Jurkat, Clone E6-1 (cell line): ENCODE data around the gene CHRNB2.

Experiments used
- DNase-seq: peaks from one replicate; pipeline ENCODE4 v3.0.0-alpha.2; 2011; ENCODE audit warnings: low read depth, low spot score
- H3K4me3 ChIP-seq: 2 replicates; pipeline ENCODE4 v1.5.1; 2011; ENCODE audit warnings: mild to moderate bottlenecking, low read length, control low read depth, moderate library complexity

Gene CHRNB2

GRCh38 chr1:154575147-154575927, 7.8 kb downstream of the CHRNB2 start:
- no peak overlapping the region for H3K4me3 ChIP-seq
- no peak for DNase-seq

- no peak for DNase-seq
Observed at GRCh38 chr1:154575951-154576566, 8.5 kb downstream of the CHRNB2 start.

GRCh38 chr1:154577346-154578057, 9.9 kb downstream of the CHRNB2 start:
- DNase-seq = no peak
- no peak overlapping the region for H3K4me3 ChIP-seq

More at GRCh38 chr1:154575951-154576566, 8.5 kb downstream of the CHRNB2 start:
- H3K4me3 ChIP-seq = no peak overlapping the region

- no peak for DNase-seq
- H3K4me3 ChIP-seq = no peak overlapping the region
Observed at GRCh38 chr1:154578058-154578418, 10.5 kb downstream of the CHRNB2 start.

GRCh38 chr1:154579374-154579773, 11.8 kb downstream of the CHRNB2 start:
- no peak for DNase-seq
- H3K4me3 ChIP-seq = no peak overlapping the region

- no peak for DNase-seq
- no peak overlapping the region for H3K4me3 ChIP-seq
Observed at GRCh38 chr1:154581766-154582165, 14.2 kb downstream of the CHRNB2 start.

GRCh38 chr1:154582885-154583284, 15.3 kb downstream of the CHRNB2 start:
- H3K4me3 ChIP-seq = no peak overlapping the region
- DNase-seq = no peak

- H3K4me3 ChIP-seq = no peak overlapping the region
- DNase-seq = no peak
Observed at GRCh38 chr1:154583773-154584172, 16.2 kb downstream of the CHRNB2 start.

- no peak for DNase-seq
- H3K4me3 ChIP-seq = no peak overlapping the region
Observed at GRCh38 chr1:154584267-154584994, 16.9 kb downstream of the CHRNB2 start.

GRCh38 chr1:154586231-154586630, 18.7 kb downstream of the CHRNB2 start:
- no peak overlapping the region for H3K4me3 ChIP-seq
- DNase-seq = no peak

- H3K4me3 ChIP-seq = no peak overlapping the region
Observed at GRCh38 chr1:154586641-154587040, 19.1 kb downstream of the CHRNB2 start.

GRCh38 chr1:154589780-154590179, 22.2 kb downstream of the CHRNB2 start:
- no peak overlapping the region for H3K4me3 ChIP-seq
- DNase-seq = no peak

More at GRCh38 chr1:154586641-154587040, 19.1 kb downstream of the CHRNB2 start:
- DNase-seq = no peak

GRCh38 chr1:154590756-154591155, 23.2 kb downstream of the CHRNB2 start:
- DNase-seq = no peak
- H3K4me3 ChIP-seq = no peak overlapping the region

- no peak for DNase-seq
- H3K4me3 ChIP-seq = no peak overlapping the region
Observed at GRCh38 chr1:154591206-154591605, 23.6 kb downstream of the CHRNB2 start.

GRCh38 chr1:154593390-154593789, 25.8 kb downstream of the CHRNB2 start:
- DNase-seq = no peak
- H3K4me3 ChIP-seq = no peak overlapping the region

- no peak overlapping the region for H3K4me3 ChIP-seq
- DNase-seq = no peak
Observed at GRCh38 chr1:154594811-154595210, 27.2 kb downstream of the CHRNB2 start.

- H3K4me3 ChIP-seq = no peak overlapping the region
- no peak for DNase-seq
Observed at GRCh38 chr1:154595621-154596020, 28.0 kb downstream of the CHRNB2 start.

GRCh38 chr1:154598871-154599635, 31.5 kb downstream of the CHRNB2 start:
- H3K4me3 ChIP-seq = no peak overlapping the region
- DNase-seq = no peak

- no peak overlapping the region for H3K4me3 ChIP-seq
- no peak for DNase-seq
Observed at GRCh38 chr1:154599658-154600057, 32.1 kb downstream of the CHRNB2 start.
